Calu3 (cell line): ENCODE data around the gene COX11. TPM values are rescaled to one million over a fixed set of nuclear protein-coding genes. Genes with fewer than 3 reads are reported as not detected.

Experiments used
- BruUV-seq: library from RNA; stranded (reverse); fragments of 400-500 nt; replicated peaks from 2 replicates; lab custom pipeline; 2021; lab: Mats Ljungman, UMichigan
- CTCF ChIA-PET: fragments of 300-600 bp; sonication (Branson Sonifier 250); formaldehyde crosslinking; loops from one replicate; lab custom pipeline; 2022; ENCODE audit warnings: antibody characterized with exemption; lab: Charles Lee
- DNase-seq: peaks from one replicate; pipeline ENCODE4 v3.0.0; 2022
- H3K27ac Mint-ChIP-seq: one replicate; pipeline ENCODE4 v1.8.0; 2022; ENCODE audit warnings: mixed read lengths; ENCODE audit not compliant: unreplicated experiment
- H3K27me3 Mint-ChIP-seq: one replicate; pipeline ENCODE4 v1.8.0; 2022; ENCODE audit warnings: mixed read lengths; ENCODE audit not compliant: unreplicated experiment
- H3K36me3 Mint-ChIP-seq: one replicate; pipeline ENCODE4 v1.8.0; 2022; ENCODE audit warnings: mild to moderate bottlenecking, moderate library complexity, mixed read lengths; ENCODE audit not compliant: insufficient read depth, unreplicated experiment
- H3K4me1 Mint-ChIP-seq: one replicate; pipeline ENCODE4 v1.8.0; 2022; ENCODE audit warnings: mild to moderate bottlenecking, low read depth, mixed read lengths; ENCODE audit not compliant: unreplicated experiment
- H3K4me3 Mint-ChIP-seq: one replicate; pipeline ENCODE4 v1.8.0; 2022; ENCODE audit warnings: mild to moderate bottlenecking, low read depth, moderate library complexity, mixed read lengths; ENCODE audit not compliant: unreplicated experiment
- H3K9me3 Mint-ChIP-seq: one replicate; pipeline ENCODE4 v1.8.0; 2022; ENCODE audit warnings: low read depth, mixed read lengths; ENCODE audit not compliant: unreplicated experiment
- CTCF ChIP-seq: fragments of 200-600 bp; IDR thresholded peaks from one replicate; pipeline ENCODE4 v1.8.0; 2022; ENCODE audit warnings: antibody characterized with exemption; ENCODE audit not compliant: unreplicated experiment
- intact Hi-C: fragments of 100-400 bp; cut with micrococcal nuclease; formaldehyde crosslinking; loops from one replicate; pipeline ENCODE4 v1.10.0; 2022; ENCODE audit not compliant: unreplicated experiment
- total RNA-seq: library from RNA; stranded (reverse); gene quantifications from 2 replicates; pipeline ENCODE4 v1.2.3, GENCODE V29; 2022

Gene COX11
- total RNA-seq, 1 experiment from 2014 or later, result 48.8 TPM

GRCh38 chr17:54985476-54985875, 17.0 kb upstream of the COX11 start:
- BruUV-seq, result no TSS peak
- Mint-ChIP-seq H3K9me3 (peaks cover 3% of the 10 kb centered on the region), H3K36me3 (no peaks in the 10 kb centered on the region), H3K4me3 (no peak overlapping the region), H3K27me3 (no peaks in the 10 kb centered on the region), H3K4me1 (no peaks in the 10 kb centered on the region), H3K27ac (no peak overlapping the region)
- CTCF ChIA-PET, result interaction anchor here (1.5 kb wide), 1 partner anchor 12 kb away, joined by 3 read pairs; no protein-coding TSS in a partner anchor
- DNase-seq, result no peak
- TF ChIP-seq CTCF, result no peak
- intact Hi-C loops, result no loop called here

GRCh38 chr17:54983260-54983659, 14.8 kb upstream of the COX11 start:
- Mint-ChIP-seq H3K27me3 (no peaks in the 10 kb centered on the region), H3K9me3 (peaks cover 3% of the 10 kb centered on the region), H3K36me3 (no peaks in the 10 kb centered on the region), H3K27ac (no peak overlapping the region), H3K4me3 (no peak overlapping the region), H3K4me1 (no peaks in the 10 kb centered on the region)
- no peak for TF ChIP-seq CTCF
- BruUV-seq, result no TSS peak
- no peak for DNase-seq
- CTCF ChIA-PET, result no interaction called here
- intact Hi-C loops, result no loop called here

- H3K9me3 Mint-ChIP-seq, result peaks cover 3% of the 10 kb centered on the region
- BruUV-seq, result no TSS peak
- CTCF ChIA-PET, result no interaction called here
- no peaks in the 10 kb centered on the region for H3K36me3 Mint-ChIP-seq
- DNase-seq, result no peak
- H3K4me1 Mint-ChIP-seq, result no peaks in the 10 kb centered on the region
- H3K4me3 Mint-ChIP-seq, result no peak overlapping the region
- no peaks in the 10 kb centered on the region for H3K27me3 Mint-ChIP-seq
- intact Hi-C loops, result no loop called here
- H3K27ac Mint-ChIP-seq, result no peak overlapping the region
- no peak for TF ChIP-seq CTCF
Measured at GRCh38 chr17:54982399-54982798, 13.9 kb upstream of the COX11 start.

GRCh38 chr17:54980375-54980774, 11.9 kb upstream of the COX11 start:
- Mint-ChIP-seq H3K4me1 (no peaks in the 10 kb centered on the region), H3K36me3 (no peaks in the 10 kb centered on the region), H3K9me3 (peaks cover 3% of the 10 kb centered on the region), H3K27ac (no peak overlapping the region), H3K27me3 (no peaks in the 10 kb centered on the region), H3K4me3 (no peak overlapping the region)
- intact Hi-C loops, result no loop called here
- CTCF ChIA-PET, result no interaction called here
- no TSS peak for BruUV-seq
- no peak for DNase-seq
- no peak for TF ChIP-seq CTCF
